Loucy (cell line): ENCODE measurements around the gene ATP13A1.

Experiments
- CTCF ChIP-seq: fragments of 200-600 bp; sonication (generic); conservative IDR thresholded peaks from 2 replicates; pipeline ENCODE4 v1.5.1; 2014; ENCODE audit warnings: mild to moderate bottlenecking, antibody characterized with exemption, low read length
- EZH2phosphoT487 ChIP-seq: fragments of 200-600 bp; IDR thresholded peaks from 2 replicates; pipeline ENCODE4 v1.6.1; 2018; ENCODE audit warnings: antibody characterized with exemption, mild to moderate bottlenecking, moderate library complexity, borderline replicate concordance

GRCh38 chr19:19653597-19654147 lies 9.8 kb downstream of the ATP13A1 start:
- TF ChIP-seq CTCF = no peak
- no peak for TF ChIP-seq EZH2phosphoT487
